K562 (cell line): ENCODE results near the gene SLC4A4. TPM values are rescaled to one million over a fixed set of nuclear protein-coding genes. Genes with fewer than 3 reads are reported as not detected.

Source experiments
- ATAC-seq: fragments of 200-7000 bp; cut with Tn5 transposase; 3 replicates; pipeline ENCODE4 v1.9.1; 2020; ENCODE audit warnings: moderate library complexity
- BruUV-seq: library from RNA; stranded (reverse); fragments of 400-500 nt; replicated peaks from 2 replicates; lab custom pipeline; 2021; lab: Mats Ljungman, UMichigan
- CTCF ChIA-PET: fragments of 300-600 bp; formaldehyde crosslinking; extraction: SDS; loops from one replicate; lab custom pipeline; 2021; ENCODE audit warnings: low intra/inter-chr PET ratio; lab: Yijun Ruan, JAX
- POLR2A ChIA-PET: fragments of 300-600, 350-650 bp; sonication (Branson Sonifier 250); formaldehyde crosslinking; extraction: SDS; loops from one replicate; lab custom pipeline; 2021; ENCODE audit warnings: antibody characterized with exemption, inconsistent platforms; lab: Yijun Ruan, JAX
- DNase-seq, 4 experiments: peaks; one replicate each; pipeline versions ENCODE4 v3.0.0 to v3.0.0-alpha.2; 2011 to 2018; ENCODE audit warnings: low spot score in 3 of 4, mixed read lengths in 3 of 4; ENCODE audit errors: extremely low read depth in 1 of 4
- FAIRE-seq: peaks from 2 replicates; lab custom pipeline; 2011; peaks lifted over from hg19 to GRCh38; lab: Jason Lieb, UNC
- H2AFZ ChIP-seq: 2 replicates; pipeline ENCODE4 v1.6.0; 2011; ENCODE audit warnings: low read depth, low read length, control low read depth, inconsistent platforms
- H3K27ac ChIP-seq: fragments of 200-600 bp; 3 replicates; pipeline ENCODE4 v1.8.0; 2011; ENCODE audit warnings: low read depth, mild to moderate bottlenecking, control low read depth, inconsistent platforms, low read length, moderate library complexity, mixed read lengths; ENCODE audit errors: extremely low read depth
- H3K27me3 ChIP-seq, 2 experiments: fragments of 300-600 bp in 1 of 2; 2 replicates in 1 of 2; 3 replicates in 1 of 2; pipeline versions ENCODE4 v1.6.0 to v1.8.0; 2011; ENCODE audit warnings: inconsistent platforms in 2 of 2, low read length in 2 of 2, mild to moderate bottlenecking in 1 of 2, mixed read lengths in 1 of 2, moderate library complexity in 1 of 2; ENCODE audit not compliant: control insufficient read depth in 2 of 2, insufficient read depth in 2 of 2
- H3K36me3 ChIP-seq: fragments of 300-600 bp; 3 replicates; pipeline ENCODE4 v1.8.0; 2011; ENCODE audit warnings: mild to moderate bottlenecking, low read length, inconsistent platforms; ENCODE audit not compliant: control insufficient read depth, insufficient read depth
- H3K4me1 ChIP-seq, 2 experiments: fragments of 200-600 bp in 1 of 2; replicated peaks in 1 of 2; 2 replicates in 1 of 2; 3 replicates in 1 of 2; pipeline versions ENCODE4 v1.5.1 to v1.8.0; 2011; ENCODE audit warnings: inconsistent platforms in 2 of 2, low read length in 2 of 2, mild to moderate bottlenecking in 1 of 2, mixed read lengths in 1 of 2, moderate library complexity in 1 of 2; ENCODE audit not compliant: control insufficient read depth in 2 of 2, insufficient read depth in 2 of 2
- H3K4me2 ChIP-seq: 2 replicates; pipeline ENCODE4 v1.6.1; 2011; ENCODE audit warnings: low read length, control low read depth, inconsistent platforms, mixed read lengths; ENCODE audit not compliant: insufficient read depth
- H3K4me3 ChIP-seq: fragments of 200-600 bp; sonication (generic), shearing (Covaris generic); 2 replicates; pipeline ENCODE4 v1.5.1; 2016; ENCODE audit warnings: control low read depth, inconsistent platforms
- H3K79me2 ChIP-seq: fragments of 200-600 bp; 3 replicates; pipeline ENCODE4 v1.8.0; 2011; ENCODE audit warnings: low read length, inconsistent platforms; ENCODE audit not compliant: control insufficient read depth, insufficient read depth
- H3K9ac ChIP-seq, 2 experiments: 2 replicates each; pipeline versions ENCODE4 v1.6.0 to v1.6.1; 2011; ENCODE audit warnings: low read depth in 2 of 2, low read length in 2 of 2, control low read depth in 1 of 2, inconsistent platforms in 1 of 2, mild to moderate bottlenecking in 1 of 2, mixed read lengths in 1 of 2; ENCODE audit not compliant: insufficient read depth in 1 of 2
- H3K9me1 ChIP-seq: one replicate; pipeline ENCODE4 v1.6.0; 2011; ENCODE audit warnings: inconsistent platforms, mild to moderate bottlenecking, low read length, moderate library complexity; ENCODE audit not compliant: control insufficient read depth, insufficient read depth
- H3K9me3 ChIP-seq: replicated peaks from 2 replicates; pipeline ENCODE4 v1.5.1; 2011; ENCODE audit warnings: low read depth, low read length, inconsistent platforms; ENCODE audit not compliant: control insufficient read depth, insufficient read depth
- H4K20me1 ChIP-seq: replicated peaks from 2 replicates; pipeline ENCODE4 v1.6.1; 2011; ENCODE audit warnings: low read length, inconsistent platforms, mixed read lengths; ENCODE audit not compliant: control insufficient read depth, insufficient read depth
- ASH1L ChIP-seq: fragments of 450-650 bp; IDR thresholded peaks from 2 replicates; pipeline ENCODE4 v1.6.1; 2018; ENCODE audit warnings: borderline replicate concordance, mild to moderate bottlenecking, low read depth; ENCODE audit not compliant: partially characterized antibody
- BDP1 ChIP-seq: IDR thresholded peaks from 3 replicates; pipeline ENCODE4 v1.6.1; 2011; ENCODE audit not compliant: insufficient read length, insufficient read depth
- DDX20 ChIP-seq: fragments of 450-650 bp; IDR thresholded peaks from 2 replicates; pipeline ENCODE4 v1.6.1; 2016; ENCODE audit warnings: missing genetic modification characterization, low read depth, mild to moderate bottlenecking, missing compliant biosample characterization, moderate library complexity
- FOXK2 ChIP-seq, 2 experiments: fragments of 450-650 bp; IDR thresholded peaks in 1 of 2; conservative IDR thresholded peaks in 1 of 2; 2 replicates each; pipeline ENCODE4 v1.6.1; 2016; ENCODE audit warnings: low read depth in 2 of 2, mild to moderate bottlenecking in 1 of 2
- GABPB2 ChIP-seq: fragments of 250-450 bp; sonication (Bioruptor Pico); conservative IDR thresholded peaks from 2 replicates; pipeline ENCODE4 v1.5.1; 2021; ENCODE audit warnings: mild to moderate bottlenecking
- POLR2AphosphoS2 ChIP-seq: IDR thresholded peaks from 2 replicates; pipeline ENCODE4 v1.6.1; 2012; ENCODE audit warnings: low read length, improper control_type of control experiment
- RFX7 ChIP-seq: fragments of 250-450 bp; sonication (Bioruptor Pico); IDR thresholded peaks from 2 replicates; pipeline ENCODE4 v1.5.1; 2021; ENCODE audit warnings: mild to moderate bottlenecking
- SMAD4 ChIP-seq: fragments of 250-450 bp; sonication (Bioruptor Pico); conservative IDR thresholded peaks from 2 replicates; pipeline ENCODE4 v1.8.0; 2021; ENCODE audit warnings: inconsistent platforms, mild to moderate bottlenecking, moderate library complexity
- TGIF2 ChIP-seq: sonication (generic); formaldehyde crosslinking; IDR thresholded peaks from 2 replicates; pipeline ENCODE4 v1.8.1; 2022; ENCODE audit warnings: mild to moderate bottlenecking, missing genetic modification reagents, moderate library complexity
- ZBTB9 ChIP-seq: fragments of 450-650 bp; formaldehyde crosslinking; IDR thresholded peaks from 2 replicates; pipeline ENCODE4 v1.4.0; 2020; ENCODE audit warnings: mild to moderate bottlenecking, moderate library complexity
- ZNF655 ChIP-seq: fragments of 250-450 bp; sonication (Bioruptor Pico); IDR thresholded peaks from 2 replicates; pipeline ENCODE4 v1.5.0; 2021
- WGBS: fragments of 100-300 bp; shearing (Covaris generic); methylation state at CpG from one replicate; pipeline ENCODE4 v1.1.6; 2016; ENCODE audit warnings: low coverage, mixed read lengths; ENCODE audit not compliant: insufficient coverage; ENCODE audit errors: missing lambda C conversion rate; 5-methylcytosine and 5-hydroxymethylcytosine counted together
- in situ Hi-C: fragments of 300-500 bp; cut with MboI; formaldehyde crosslinking; loops from 4 replicates; pipeline ENCODE4 v1.15.0; 2018; ENCODE audit warnings: inconsistent platforms, mixed read lengths
- intact Hi-C: fragments of 100-400 bp; cut with micrococcal nuclease; formaldehyde crosslinking; loops from 2 replicates; pipeline ENCODE4 v1.14.2; 2022
- polyA plus RNA-seq, 8 experiments: library from polyadenylated mRNA; depleted of rRNA in 4 of 8; stranded (reverse) in 5 of 8; unstranded in 3 of 8; fragments of >200 nt; fragmentation: Nextera tagmentation in 2 of 8; fragmentation: Illumina TruSeq in 1 of 8; extraction: Ambion mirVana in 2 of 8; extraction: Trizol in 1 of 8; gene quantifications; 2 replicates each; pipeline versions ENCODE4 v1.2.1 to v1.2.3, GENCODE V29; 2011 to 2014; ENCODE audit warnings: inconsistent platforms in 1 of 8, missing spikeins in 1 of 8
- total RNA-seq, 7 experiments: library from RNA; depleted of rRNA in 6 of 7; stranded (reverse); fragments of >200 nt in 6 of 7; fragmentation: Illumina TruSeq in 2 of 7; extraction: Trizol in 2 of 7; gene quantifications; 2 replicates each; pipeline versions ENCODE4 v1.2.1 to v1.2.3, GENCODE V29; 2011 to 2021; ENCODE audit warnings: low replicate concordance in 1 of 7
- TF ChIP-seq, protein P1 (sequence below): IDR thresholded peaks from 2 replicates; pipeline ENCODE4 v1.6.1; 2012; ENCODE audit warnings: low read depth, low read length, improper control_type of control experiment, borderline replicate concordance

The SLC4A4 gene
- total and polyA plus RNA-seq, 9 of the 15 experiments (the other 6 are each of a cell fraction or from before 2014, with no cell fraction given), result 0.01 to 0.18 (median 0.07) TPM; not detected in 2

DNA sequence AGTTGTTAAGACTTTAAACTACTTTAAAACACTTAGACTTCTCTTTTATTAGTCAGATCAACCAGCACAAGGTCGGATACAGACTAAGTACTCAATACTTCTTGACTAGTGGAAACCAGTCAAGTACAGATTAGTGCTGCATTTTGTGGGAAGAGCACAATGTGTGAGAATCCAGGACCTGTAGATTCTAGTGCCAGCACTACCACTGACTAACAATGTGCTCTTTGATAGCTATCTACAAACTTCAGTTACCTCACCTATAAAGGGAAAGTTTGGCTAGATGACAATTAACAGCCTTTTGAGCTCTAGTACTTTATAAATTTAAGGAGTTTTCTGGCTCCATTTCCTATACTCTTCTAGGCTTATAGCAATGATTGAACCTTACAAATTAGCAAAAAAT, 181.5 kb downstream of the SLC4A4 start:
- no peak overlapping the region for H2AFZ ChIP-seq
- H4K20me1 ChIP-seq, result no peaks in the 10 kb centered on the region
- 0% methylated on average over 1 of the region's 1 CpG for WGBS
- BruUV-seq, result no TSS peak
- ATAC-seq (no peak), FAIRE-seq (no peak), DNase-seq (no peak)
- in situ Hi-C loops, result no loop called here
- ChIA-PET CTCF (no interaction called here), POLR2A (no interaction called here)
- no peaks in the 10 kb centered on the region for H3K79me2 ChIP-seq
- intact Hi-C loops, result no loop called here
- H3K9me3 ChIP-seq, result no peaks in the 10 kb centered on the region
- no peak overlapping the region for H3K9ac ChIP-seq
- no peak overlapping the region for H3K4me2 ChIP-seq
- H3K4me3 ChIP-seq, result no peak overlapping the region
- no peaks in the 10 kb centered on the region for H3K4me1 ChIP-seq
- H3K27ac ChIP-seq, result no peak overlapping the region
- H3K36me3 ChIP-seq, result no peaks in the 10 kb centered on the region
- no peak for TF ChIP-seq GABPB2 (CRISPR knock-in tag)
- TF ChIP-seq SMAD4, result no peak
- no peak for TF ChIP-seq ZBTB9 (CRISPR knock-in tag)
- no peak for TF ChIP-seq ASH1L
- TF ChIP-seq ZNF655 (CRISPR knock-in tag), result no peak
- TF ChIP-seq, protein P1, sequence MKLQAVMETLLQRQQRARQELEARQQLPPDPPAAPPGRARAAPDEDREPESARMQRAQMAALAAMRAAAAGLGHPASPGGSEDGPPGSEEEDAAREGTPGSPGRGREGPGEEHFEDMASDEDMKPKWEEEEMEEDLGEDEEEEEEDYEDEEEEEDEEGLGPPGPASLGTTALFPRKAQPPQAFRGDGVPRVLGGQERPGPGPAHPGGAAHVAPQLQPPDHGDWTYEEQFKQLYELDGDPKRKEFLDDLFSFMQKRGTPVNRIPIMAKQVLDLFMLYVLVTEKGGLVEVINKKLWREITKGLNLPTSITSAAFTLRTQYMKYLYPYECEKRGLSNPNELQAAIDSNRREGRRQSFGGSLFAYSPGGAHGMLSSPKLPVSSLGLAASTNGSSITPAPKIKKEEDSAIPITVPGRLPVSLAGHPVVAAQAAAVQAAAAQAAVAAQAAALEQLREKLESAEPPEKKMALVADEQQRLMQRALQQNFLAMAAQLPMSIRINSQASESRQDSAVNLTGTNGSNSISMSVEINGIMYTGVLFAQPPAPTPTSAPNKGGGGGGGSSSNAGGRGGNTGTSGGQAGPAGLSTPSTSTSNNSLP, result no peak
- TF ChIP-seq RFX7, result no peak
- no peak for TF ChIP-seq POLR2AphosphoS2
- no peak for TF ChIP-seq TGIF2 (CRISPR knock-in tag)
- no peak for TF ChIP-seq FOXK2 (conservative IDR thresholded peaks at IDR 0.05 in 1 of 2, IDR thresholded peaks at IDR 0.05 in 1 of 2; ENCODE audit: low read depth in 2 of 2)
- TF ChIP-seq BDP1, result no peak
- TF ChIP-seq DDX20 (tag), result no peak
- H3K9me1 ChIP-seq, result no peaks in the 10 kb centered on the region
- no peaks in the 10 kb centered on the region for H3K27me3 ChIP-seq
